Kidney (tissue), 14 donors: ENCODE measurements around the gene PF4V1. TPM values are rescaled to one million over a fixed set of nuclear protein-coding genes. Genes with fewer than 3 reads are reported as not detected.

Experiments
- DNase-seq, 5 donors: peaks; one replicate each; pipeline ENCODE4 v3.0.0-alpha.2; 2013 to 2020
- FAIRE-seq: peaks from 2 replicates; lab custom pipeline; 2012; peaks lifted over from hg19 to GRCh38; lab: Jason Lieb, UNC
- H3K27ac ChIP-seq, 2 donors: one replicate each; pipeline ENCODE4 v1.7.0; 2013; ENCODE audit warnings: low read depth in 2 of 2, low read length in 2 of 2, inconsistent platforms in 1 of 2
- H3K27me3 ChIP-seq: one replicate; pipeline ENCODE4 v1.7.1; 2013; ENCODE audit warnings: low read length, inconsistent platforms; ENCODE audit not compliant: control insufficient read depth, insufficient read depth
- H3K36me3 ChIP-seq, 3 donors: one replicate each; pipeline versions ENCODE4 v1.7.0 to v1.7.1; 2013; ENCODE audit warnings: low read length in 3 of 3, control low read depth in 1 of 3, inconsistent platforms in 1 of 3; ENCODE audit not compliant: insufficient read depth in 3 of 3, control insufficient read depth in 2 of 3
- H3K4me1 ChIP-seq, 3 donors: one replicate each; pipeline versions ENCODE4 v1.7.0 to v1.7.1; 2013; ENCODE audit warnings: low read length in 3 of 3, inconsistent platforms in 1 of 3, low read depth in 1 of 3; ENCODE audit not compliant: control insufficient read depth in 2 of 3, insufficient read depth in 2 of 3
- H3K4me3 ChIP-seq, 3 donors: one replicate each; pipeline versions ENCODE4 v1.7.0 to v1.8.1; 2013; ENCODE audit warnings: low read length in 3 of 3, control low read depth in 1 of 3, inconsistent platforms in 1 of 3
- H3K9ac ChIP-seq, 3 donors: one replicate each; pipeline versions ENCODE4 v1.7.0 to v1.7.1; 2013; ENCODE audit warnings: low read length in 3 of 3, control low read depth in 1 of 3, inconsistent platforms in 1 of 3
- H3K9me3 ChIP-seq, 3 donors: one replicate each; pipeline versions ENCODE4 v1.7.0 to v1.7.1; 2013; ENCODE audit warnings: low read length in 3 of 3, control low read depth in 1 of 3, inconsistent platforms in 1 of 3; ENCODE audit not compliant: control insufficient read depth in 2 of 3, insufficient read depth in 1 of 3
- CTCF ChIP-seq: IDR thresholded peaks from 3 replicates; pipeline ENCODE4 v1.5.1; 2012; ENCODE audit warnings: mild to moderate bottlenecking, moderate library complexity, borderline replicate concordance; ENCODE audit not compliant: insufficient read depth; ENCODE audit errors: extremely low read depth
- intact Hi-C: fragments of 100-400 bp; cut with DNase I; formaldehyde crosslinking; loops from one replicate; pipeline ENCODE4 v1.11.1; 2022
- polyA plus RNA-seq: library from polyadenylated mRNA; stranded (reverse); fragments of 350-450 nt; fragmentation: Illumina TruSeq; extraction: RNeasy Lipid Tissue Mini Kit (QIAGEN cat#74804); gene quantifications from one replicate; pipeline ENCODE4 v1.2.3, GENCODE V29; 2014; ENCODE audit warnings: low read depth, low replicate concordance; ENCODE audit not compliant: insufficient read depth
- total RNA-seq: library from RNA; stranded (reverse); fragmentation: NEBNext Ultra II Directional; extraction: Animal tissue kit (Norgen Biotek cat#: 25700); gene quantifications from one replicate; pipeline ENCODE4 v1.2.1, GENCODE V29; 2021
- donor health status: control.
- donor health status: control.
- donor health status: control.
- donor health status: control.
- donor health status: control.
- donor health status: DM: yes; HTN: yes; CAD: no.
- donor health status: Normal renal cell carcinoma (clear cell type).

The PF4V1 gene
- total and polyA plus RNA-seq, 2 donors from 2014 or later, result 1.0 TPM; not detected in 1

DNA sequence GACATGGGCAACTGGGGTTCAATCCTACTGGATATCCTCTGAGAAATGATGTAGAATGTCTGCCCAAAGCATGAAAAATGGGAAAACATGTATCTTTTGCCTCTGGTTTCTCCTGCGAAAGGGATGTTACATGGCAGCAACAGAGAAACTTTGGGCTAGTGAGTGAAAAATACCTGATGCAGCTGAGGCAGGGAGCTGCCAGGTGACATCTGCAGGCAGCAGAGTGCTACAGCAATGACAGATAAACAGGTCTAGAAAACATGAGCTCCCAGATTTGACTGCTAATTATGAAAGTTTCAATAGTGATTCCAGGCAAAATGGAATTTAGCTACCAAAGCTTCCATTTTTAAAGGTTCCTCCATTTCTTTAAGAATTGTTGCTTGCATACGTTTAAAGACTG, 11.3 kb downstream of the PF4V1 start:
- FAIRE-seq (no peak), DNase-seq (peak in 1 of 5 donors; percentile 40)
- intact Hi-C loops, result no loop called here

GRCh38 chr4:73864961-73865360, 11.9 kb downstream of the PF4V1 start:
- TF ChIP-seq CTCF, result no peak
- no peak overlapping the region for H3K4me3 ChIP-seq
- FAIRE-seq, result no peak
- H3K9ac ChIP-seq, result no peak overlapping the region
- H3K4me1 ChIP-seq, result peaks cover 0 to 7% (median 0%) of the 10 kb centered on the region in 3 donors
- no peak for DNase-seq
- H3K36me3 ChIP-seq, result no peaks in the 10 kb centered on the region
- intact Hi-C loops, result no loop called here
- no peaks in the 10 kb centered on the region for H3K27me3 ChIP-seq
- H3K27ac ChIP-seq, result no peak overlapping the region
- no peaks in the 10 kb centered on the region for H3K9me3 ChIP-seq

More for the DNA sequence above, 11.3 kb downstream of the PF4V1 start:
- Histone ChIP-seq H3K36me3 (no peaks in the 10 kb centered on the region), H3K9ac (no peak overlapping the region), H3K9me3 (no peaks in the 10 kb centered on the region), H3K4me1 (peaks cover 0 to 6% (median 0%) of the 10 kb centered on the region in 3 donors), H3K4me3 (no peak overlapping the region), H3K27me3 (no peaks in the 10 kb centered on the region), H3K27ac (no peak overlapping the region)
- TF ChIP-seq CTCF, result peak; percentile 53

DNA sequence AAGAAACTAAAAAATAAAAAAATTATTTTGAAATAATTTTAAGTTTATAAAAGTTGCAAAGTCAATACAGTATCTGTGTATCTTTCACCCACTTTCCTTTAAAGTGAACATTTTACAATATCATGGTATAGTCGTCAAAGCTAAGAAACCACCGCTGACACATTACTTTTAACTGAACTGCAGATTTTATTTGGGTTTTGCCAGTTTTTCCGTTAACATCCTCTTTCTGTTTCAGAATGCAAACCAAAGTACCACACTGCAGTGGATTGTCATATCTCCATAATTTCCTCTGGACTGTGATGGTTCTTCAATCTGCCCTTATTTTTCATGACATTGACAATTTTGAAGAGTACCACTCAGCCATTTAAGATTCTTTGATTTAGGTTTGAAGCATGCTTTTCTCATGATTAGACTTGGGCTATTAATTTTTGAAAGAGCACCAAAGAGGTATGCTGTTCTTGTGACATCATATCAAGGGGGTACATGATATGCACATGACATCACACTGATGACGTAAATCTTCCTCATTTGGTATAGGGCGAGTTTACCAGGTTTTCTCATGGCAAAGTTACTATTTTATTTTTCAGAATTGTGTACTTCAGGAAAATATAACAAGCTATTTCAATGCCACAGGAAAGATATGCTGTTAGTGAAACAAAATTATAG, 12.5 kb downstream of the PF4V1 start:
- no peak for TF ChIP-seq CTCF
- Histone ChIP-seq H3K27ac (no peak overlapping the region), H3K4me1 (peaks cover 0 to 8% (median 0%) of the 10 kb centered on the region in 3 donors), H3K9me3 (no peaks in the 10 kb centered on the region), H3K9ac (no peak overlapping the region), H3K27me3 (no peaks in the 10 kb centered on the region), H3K36me3 (no peaks in the 10 kb centered on the region), H3K4me3 (no peak overlapping the region)
- intact Hi-C loops, result no loop called here
- DNase-seq (no peak), FAIRE-seq (peak; percentile 77)
